GM12873 (cell line): Measurements from ENCODE around the gene PTGR2.

ENCODE experiments used
- TF ChIP-seq, protein P1 (sequence below): IDR thresholded peaks from 2 replicates; pipeline ENCODE4 v1.5.1; 2012; ENCODE audit warnings: low read depth, mild to moderate bottlenecking, moderate library complexity, low read length, control low read depth; ENCODE audit not compliant: insufficient read depth; ENCODE audit errors: missing control alignments

Gene PTGR2

DNA sequence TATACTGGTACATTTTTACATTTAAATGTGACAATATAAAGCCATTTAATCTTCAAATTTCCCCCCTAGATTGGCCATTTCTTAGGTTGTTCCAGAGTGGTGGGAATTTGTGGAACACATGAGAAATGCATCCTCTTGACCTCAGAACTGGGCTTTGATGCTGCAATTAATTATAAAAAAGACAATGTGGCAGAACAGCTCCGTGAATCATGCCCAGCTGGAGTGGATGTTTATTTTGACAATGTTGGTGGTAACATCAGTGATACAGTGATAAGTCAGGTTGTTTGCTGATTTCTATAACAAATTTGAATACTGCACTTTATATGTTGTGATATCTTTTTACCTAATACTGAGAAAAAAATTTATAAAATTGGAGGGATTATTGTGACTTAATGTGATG lies 27.4 kb downstream of the PTGR2 start:
- TF ChIP-seq, protein P1, sequence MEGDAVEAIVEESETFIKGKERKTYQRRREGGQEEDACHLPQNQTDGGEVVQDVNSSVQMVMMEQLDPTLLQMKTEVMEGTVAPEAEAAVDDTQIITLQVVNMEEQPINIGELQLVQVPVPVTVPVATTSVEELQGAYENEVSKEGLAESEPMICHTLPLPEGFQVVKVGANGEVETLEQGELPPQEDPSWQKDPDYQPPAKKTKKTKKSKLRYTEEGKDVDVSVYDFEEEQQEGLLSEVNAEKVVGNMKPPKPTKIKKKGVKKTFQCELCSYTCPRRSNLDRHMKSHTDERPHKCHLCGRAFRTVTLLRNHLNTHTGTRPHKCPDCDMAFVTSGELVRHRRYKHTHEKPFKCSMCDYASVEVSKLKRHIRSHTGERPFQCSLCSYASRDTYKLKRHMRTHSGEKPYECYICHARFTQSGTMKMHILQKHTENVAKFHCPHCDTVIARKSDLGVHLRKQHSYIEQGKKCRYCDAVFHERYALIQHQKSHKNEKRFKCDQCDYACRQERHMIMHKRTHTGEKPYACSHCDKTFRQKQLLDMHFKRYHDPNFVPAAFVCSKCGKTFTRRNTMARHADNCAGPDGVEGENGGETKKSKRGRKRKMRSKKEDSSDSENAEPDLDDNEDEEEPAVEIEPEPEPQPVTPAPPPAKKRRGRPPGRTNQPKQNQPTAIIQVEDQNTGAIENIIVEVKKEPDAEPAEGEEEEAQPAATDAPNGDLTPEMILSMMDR, result no peak

DNA sequence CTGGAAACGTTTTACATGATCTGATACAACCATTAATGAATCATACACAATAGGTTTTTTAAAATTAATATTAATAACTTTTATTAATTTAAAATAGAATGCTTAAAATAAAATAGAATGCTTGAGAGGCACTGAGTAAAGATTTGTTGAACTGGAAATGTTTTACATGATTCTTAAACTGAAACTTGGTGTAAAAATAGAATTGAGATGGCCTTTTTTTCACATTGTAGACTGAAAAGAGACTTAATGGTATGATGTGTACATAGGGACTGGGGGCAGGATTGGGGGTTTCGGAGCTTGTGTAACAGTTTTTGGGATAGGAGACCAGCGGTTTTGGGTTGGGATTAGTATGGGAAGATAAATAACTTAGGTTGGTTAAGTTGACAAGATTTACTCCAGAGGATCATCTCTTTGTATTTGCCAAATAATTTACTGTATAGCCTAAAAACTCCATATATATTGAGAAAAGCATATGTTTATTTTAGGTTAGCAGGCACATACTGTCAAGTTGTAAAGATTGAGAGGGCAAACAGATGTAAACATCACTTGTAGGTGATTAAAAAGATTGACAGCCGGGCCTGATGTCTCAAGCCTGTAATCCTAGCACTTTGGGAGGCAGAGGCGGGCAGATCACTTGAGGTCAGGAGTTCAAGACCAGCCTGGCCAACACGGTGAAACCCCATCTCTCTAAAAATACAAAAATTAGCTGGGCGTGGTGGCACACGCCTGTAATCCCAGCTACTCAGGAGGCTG lies 33.0 kb downstream of the PTGR2 start:
- TF ChIP-seq, protein P1, result no peak

DNA sequence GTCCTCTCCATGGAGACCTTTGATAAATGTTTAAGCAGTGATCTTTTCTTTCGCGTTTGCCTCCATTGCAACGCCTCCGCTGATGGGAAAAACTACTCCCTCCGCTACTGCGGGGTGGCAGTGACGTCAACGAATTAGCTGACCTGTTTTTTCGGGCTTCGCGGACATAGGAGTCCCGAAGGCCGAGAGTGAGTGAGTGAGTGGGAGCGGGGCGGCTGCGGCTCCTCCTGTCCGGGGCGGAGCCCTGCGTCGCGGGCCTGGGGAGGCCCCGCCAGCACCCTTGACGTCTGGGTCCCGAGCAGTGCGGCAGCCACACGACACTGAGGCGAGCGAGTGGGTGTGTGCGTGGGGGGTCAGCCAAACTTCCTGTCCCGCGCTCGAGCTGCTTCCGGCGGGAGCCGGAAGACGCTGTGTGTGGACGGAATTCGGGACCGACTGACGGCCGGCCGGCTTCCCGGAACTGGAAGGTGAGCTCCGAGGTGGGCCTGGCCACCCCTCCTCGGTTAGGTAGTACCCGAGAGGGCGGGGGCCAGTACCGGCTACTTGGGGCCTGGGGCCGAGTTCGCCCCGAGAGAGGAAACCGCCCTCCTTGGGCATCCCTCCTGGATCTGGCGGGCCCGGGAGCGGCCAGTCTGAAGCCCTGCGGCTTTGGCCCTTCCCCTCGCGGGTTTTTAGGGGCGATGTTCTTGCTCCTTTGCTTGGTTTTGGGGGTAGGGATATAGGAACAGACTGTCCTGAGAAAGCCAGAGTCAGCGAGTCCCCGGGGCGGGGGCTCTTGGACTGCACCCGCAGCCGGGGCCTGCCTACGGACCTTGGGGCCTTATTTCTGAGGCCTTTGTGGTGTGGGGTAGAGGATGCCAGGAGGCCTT lies 35.1 kb downstream of the PTGR2 start, which contains the start of gene ZNF410:
ZNF410 (plus strand) TSS at position 411 of the 869 bp plus-strand sequence. CDS start 5,317 bp downstream, outside the sequence.
- TF ChIP-seq, protein P1, result no peak

DNA sequence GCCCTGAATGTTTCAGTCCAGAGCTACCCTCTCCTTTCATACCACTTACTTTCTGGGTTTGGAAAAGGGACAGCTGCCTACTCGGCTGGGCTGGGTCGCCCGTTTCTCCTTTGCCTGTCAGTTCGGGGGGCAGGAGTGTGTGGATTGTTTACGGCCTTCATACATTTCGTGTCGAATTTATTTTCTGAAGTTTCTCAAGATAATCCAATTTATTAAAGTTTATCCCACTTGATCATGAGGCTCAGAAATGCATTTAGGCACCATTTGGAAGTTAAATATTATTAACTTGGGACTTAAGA lies 35.6 kb downstream of the PTGR2 start:
- TF ChIP-seq, protein P1, result no peak

DNA sequence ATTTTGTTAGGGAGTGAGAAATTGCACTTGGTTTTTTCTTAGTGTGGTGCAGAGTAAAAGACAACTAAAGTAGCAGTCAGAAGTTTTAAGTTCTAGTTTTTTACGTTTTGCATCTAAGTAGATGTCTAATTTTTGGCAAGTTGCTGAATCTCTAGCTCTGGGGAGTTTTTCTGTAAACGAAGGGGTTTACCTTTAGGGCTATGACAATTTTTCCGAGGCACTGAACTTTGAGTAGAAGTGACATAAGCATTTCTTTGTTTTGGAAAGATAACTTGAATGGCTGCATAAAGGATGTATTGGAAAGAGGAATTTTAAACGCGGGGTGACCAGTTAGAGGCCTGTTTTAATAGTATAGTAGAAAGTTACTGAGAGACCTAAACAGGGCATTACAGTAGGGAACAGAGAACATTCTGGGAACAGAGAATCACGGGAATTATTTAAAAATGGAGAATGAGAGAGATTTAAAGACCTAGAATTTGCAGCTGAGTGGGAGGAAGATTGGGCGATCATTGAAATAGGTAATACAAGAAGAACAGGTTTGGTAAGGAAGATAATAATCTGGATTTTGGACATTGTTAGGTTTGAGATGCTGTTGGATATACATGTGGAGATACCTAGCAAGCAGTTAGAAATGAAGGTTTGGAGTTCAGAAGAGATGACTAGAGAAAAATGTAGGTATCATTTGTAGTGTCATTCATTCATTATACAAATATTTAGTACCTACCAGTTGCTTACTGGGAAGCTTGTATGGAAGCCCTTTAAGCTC lies 36.2 kb downstream of the PTGR2 start:
- TF ChIP-seq, protein P1, result no peak

DNA sequence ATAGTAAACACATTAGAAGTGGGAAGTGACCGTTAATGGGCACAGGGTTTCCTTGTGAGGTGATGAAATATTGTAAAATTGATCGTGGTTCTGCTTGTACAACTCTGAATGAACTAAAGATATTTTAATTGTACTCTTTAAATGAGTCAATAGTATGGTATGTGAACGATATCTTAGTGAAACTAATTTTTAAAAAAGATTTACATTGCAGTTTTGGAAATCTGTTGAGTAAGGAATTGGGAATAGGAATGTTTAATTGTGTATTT lies 36.8 kb downstream of the PTGR2 start:
- TF ChIP-seq, protein P1, result no peak

DNA sequence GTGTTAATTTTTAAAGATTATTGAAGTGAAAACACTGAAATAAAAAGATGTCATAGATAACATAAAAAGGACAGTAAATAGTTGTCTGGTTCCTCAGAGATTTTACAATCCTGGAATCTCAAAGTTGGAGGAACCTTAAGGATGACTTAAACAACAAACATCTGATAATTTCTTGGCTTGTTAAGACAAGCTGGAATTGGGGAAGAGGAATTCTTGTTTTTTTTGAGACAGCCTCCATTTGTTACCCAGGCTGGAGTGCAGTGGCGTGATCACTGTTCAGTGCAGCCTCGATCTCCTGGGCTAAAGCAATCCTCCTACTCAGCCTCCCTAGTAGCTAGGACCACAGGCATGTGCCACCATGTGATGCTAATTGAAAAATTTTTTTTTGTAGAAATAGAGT lies 37.3 kb downstream of the PTGR2 start:
- TF ChIP-seq, protein P1, result no peak
